CD4-positive, alpha-beta T cell treated with Interferon gamma for 1 hour (primary cell): ENCODE results near the gene ZNF69.
A peak's percentile ranks its signal among the peaks of the same experiment; 100 is the strongest.
"Not testable (repeated sequence)": the region's sequence is repeated elsewhere in the genome, so short reads cannot be mapped to it uniquely, and the experiment has no call there.

Experiments
- DNase-seq: peaks from one replicate; pipeline ENCODE4 v3.0.0-alpha.2; 2020

ZNF69 gene

DNA sequence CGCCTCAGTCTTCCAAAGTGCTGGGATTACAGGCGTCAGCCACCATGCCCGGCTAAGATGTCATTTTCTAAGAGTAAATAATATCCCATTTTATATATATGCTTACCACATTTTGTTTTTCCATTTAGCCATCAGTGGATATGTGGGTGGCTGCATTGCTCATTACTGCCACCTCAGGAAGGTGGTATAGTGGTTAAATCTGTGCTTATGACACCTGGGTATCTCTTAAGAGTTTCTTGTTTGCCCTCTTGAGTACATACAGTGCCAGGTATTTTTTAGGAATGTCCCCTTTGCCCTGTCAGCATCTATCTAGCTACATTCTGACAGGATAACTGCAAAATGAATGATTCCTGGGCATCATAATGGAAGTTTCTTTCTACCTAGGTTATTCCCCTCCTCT lies 14.6 kb downstream of the ZNF69 start:
- no peak for DNase-seq

DNA sequence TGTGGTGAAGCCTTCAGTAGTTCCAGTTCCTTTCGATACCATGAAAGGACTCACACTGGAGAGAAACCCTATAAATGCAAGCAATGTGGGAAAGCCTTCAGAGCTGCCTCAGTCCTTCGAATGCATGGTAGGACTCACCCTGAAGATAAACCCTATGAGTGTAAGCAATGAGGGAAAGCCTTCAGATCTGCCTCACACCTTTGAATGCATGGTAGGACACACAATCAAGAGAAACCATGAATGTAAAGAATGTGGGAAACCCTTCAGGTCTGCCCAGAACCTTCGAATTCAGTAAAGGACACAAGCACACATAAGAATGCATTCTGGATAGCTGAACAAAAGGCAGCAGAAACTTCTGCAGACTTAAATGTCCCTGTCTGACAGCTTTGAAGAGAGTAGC lies 18.3 kb downstream of the ZNF69 start:
- DNase-seq = no peak

DNA sequence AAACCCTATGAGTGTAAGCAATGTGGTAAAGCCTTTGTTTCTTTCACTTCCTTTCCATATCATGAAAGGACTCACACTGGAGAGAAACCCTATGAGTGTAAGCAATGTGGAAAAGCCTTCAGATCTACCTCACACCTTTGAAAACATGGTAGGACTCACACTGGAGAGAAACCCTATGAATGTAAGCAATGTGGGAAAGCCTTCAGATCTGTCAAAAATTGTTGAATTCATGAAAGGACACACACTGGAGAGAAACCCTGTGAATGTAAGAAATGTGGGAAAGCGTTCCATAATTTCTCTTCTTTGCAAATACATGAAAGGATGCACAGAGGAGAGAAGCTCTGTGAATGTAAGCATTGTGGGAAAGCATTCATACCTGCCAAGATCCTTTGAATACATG lies 24.4 kb downstream of the ZNF69 start:
- DNase-seq = not testable (repeated sequence)

DNA sequence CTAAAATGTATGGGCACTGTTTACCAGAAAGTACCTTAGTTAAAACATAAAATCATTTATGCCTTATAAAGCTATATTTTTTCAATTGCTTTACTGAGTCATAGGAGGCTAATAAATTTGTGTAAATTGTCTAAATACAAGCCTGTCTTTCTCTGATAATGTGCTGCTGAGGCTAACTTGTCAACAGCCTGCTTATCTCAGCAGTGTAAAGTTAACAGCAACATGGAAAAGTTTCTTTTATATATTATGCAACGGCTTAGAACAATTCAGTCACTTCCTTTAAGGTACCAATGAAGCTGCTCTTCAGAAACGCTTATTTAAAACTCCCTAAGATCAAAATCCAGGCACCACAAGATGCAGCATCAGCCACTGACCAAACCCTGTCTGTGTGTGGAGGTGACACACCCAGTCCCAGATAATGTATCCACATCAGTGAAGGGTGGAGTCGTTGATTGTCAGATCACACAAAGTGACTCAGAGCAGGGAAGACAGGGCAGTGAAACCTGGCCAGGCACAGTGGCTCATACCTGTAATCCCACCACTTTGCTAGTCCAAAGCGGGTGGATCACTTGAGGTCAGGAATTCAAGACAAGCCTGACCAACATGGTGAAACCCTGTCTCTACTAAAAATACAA lies 27.0 kb downstream of the ZNF69 start:
- not testable (repeated sequence) for DNase-seq

DNA sequence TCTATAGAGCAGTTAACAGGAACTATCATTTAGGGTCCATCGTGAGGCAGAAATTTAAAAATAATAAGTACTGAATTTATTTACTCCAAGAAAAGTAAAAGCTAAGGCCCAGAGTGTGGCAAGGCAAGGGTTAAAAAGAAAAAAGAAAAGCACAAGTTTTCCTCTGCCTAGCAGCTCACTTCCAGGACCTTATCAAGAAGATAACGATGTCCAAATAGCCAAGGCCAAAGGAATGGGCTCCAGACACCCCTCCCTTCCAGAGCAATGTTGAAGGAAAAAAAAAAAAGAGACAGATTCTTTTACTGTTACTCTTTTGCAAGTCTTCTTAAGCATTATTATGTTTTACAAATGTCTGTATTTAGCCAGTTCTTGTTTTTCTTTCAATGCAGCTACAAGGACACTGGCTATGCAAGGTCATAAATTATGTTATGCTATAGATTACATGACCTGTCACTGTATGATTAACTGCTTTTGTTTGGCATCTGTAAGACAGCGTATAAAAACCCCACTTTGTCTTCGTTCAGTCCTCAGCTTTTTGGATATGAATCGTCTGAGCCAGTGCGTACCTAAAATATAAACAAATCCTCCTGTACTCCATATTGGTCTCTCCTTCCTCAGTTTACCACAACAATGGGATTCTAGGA lies 34.4 kb downstream of the ZNF69 start:
- DNase-seq = no peak

DNA sequence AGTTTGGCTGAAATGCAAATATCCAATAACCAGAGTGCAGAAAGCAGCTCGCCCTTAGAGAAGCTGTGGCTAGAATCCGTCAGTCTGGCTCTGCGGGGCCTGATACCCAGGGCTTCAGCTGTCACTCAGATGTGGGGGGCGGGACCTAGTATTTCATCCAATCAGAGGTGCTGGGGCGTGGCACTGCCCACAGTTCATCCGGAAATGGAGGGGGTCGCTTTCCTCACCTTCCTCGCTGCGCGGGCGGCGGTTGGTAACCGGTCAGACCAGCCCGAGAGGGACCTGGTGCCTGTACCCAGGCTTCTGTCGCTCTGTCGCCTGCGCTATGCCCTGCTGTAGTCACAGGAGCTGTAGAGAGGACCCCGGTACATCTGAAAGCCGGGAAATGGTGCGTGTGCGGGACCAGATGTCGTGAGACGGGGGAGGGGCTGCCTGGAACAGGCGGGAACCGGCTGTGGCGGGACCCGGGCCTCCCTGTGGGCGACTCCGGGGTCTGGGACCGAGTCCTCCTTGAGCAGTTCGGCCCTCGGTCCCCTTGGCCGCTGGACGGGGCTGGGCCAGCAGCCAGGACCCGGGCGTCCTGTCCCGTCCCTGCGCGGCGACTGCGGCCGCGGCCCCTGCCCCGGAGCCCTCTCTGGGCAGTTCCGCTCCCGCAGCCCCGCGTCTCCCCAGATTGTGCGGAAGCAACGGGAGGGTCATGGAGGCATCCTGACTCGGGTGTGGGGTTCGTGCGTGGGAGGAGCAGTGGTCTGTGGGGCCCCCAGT lies 37.5 kb downstream of the ZNF69 start, which contains the start of gene ZNF700:
TSS of gene ZNF700 (plus strand) at position 222 of the 765 bp plus-strand sequence. CDS start at position 326, 104 bp downstream.
- peak; percentile 91 for DNase-seq

DNA sequence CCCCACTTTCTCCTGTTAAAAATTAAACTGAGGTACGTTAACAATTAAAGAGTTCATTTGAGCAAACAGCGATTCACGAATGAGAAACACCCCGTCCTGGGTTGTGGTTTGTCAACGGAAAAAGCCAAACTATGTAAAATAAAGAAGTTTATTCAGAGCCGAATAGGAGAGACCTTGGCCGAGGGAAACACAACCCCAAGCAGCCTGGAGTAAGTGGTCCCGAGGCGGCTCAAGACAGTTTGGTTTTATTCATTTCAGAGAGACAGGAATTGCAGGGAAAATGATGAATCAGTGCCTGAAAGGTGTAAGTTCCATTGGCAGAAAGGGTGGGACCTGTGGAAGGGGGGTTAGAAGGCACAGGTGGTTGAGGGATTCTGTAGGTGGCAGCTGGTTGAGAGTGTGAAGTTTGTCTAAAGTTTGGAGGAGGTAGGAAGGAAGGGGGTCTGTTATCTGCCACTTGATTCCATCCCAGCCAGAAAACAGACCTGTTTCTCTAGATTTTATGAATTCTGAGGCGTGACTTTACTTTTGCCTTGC lies 38.1 kb downstream of the ZNF69 start:
- DNase-seq = not testable (repeated sequence)

DNA sequence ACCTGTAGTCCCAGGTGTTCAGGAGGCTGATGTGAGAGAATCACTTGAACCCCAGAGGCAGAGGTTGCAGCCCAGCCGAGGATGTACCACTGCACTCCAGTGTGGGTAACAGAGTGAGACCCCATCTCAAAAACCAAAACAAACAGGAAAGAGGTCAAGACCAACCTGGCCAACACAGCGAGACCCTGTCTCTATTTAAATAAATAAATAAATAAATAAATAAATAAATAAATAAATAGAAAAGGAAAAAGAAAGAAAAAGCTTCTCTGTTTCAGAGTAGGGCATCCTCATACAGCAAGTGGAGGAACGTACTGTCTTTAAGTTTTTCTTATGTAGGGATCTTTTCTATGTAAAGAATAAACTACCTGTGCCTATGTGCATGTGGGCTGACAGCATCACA lies 39.6 kb downstream of the ZNF69 start:
- DNase-seq = no peak

DNA sequence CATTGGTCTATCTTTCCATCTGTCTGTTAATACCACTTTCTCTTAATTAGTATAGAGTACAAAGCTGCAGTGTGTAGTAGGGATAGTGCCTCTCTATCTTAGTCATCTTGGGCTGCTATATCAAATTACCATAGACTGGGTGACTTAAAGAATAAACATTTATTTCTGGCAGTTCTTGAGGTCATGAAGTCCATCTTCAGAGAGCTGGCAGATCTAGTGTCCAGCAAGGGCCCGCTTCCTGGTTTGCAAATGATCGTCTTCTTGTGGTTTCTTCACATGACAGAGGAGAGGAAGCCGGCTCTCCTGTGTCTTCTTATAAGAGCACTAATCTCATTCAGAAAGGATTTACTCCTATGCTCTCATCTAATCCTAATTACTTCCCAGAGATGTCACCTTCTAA lies 43.5 kb downstream of the ZNF69 start:
- no peak for DNase-seq

DNA sequence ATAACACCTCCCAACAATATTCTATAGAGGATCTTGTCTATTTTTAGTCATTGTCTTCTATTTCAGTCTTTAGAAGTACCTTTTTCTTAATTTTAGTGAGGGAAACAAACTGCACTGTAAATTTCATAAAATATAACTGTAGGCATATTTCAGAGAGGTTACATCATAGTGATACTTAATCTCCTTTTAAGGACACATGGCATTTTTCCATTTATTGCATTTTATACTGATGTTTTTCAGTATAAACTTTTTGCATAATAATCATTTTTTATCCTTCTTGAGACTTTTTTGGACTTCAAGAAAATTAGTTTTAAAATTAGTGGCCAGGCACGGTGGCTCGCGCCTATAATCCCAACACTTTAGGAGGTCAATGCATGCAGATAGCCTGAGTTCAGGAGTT lies 43.9 kb downstream of the ZNF69 start:
- no peak for DNase-seq

DNA sequence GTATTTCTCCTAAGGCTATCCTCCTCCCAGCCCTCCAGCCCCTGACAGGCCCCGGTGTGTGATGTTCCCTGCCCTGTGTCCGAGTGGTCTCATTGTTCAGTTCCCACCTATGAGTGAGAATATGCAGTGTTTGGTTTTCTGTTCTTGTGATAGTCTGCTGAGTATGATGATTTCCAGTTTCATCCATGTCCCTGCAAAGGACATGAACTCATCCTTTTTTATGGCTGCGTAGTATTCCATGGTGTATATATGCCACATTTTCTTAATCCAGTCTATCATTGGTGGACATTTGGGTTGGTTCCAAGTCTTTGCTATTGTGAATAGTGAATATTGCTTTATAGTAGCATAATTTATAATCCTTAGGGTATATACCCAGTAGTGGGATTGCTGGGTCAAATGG lies 48.2 kb downstream of the ZNF69 start:
- DNase-seq = not testable (repeated sequence)

DNA sequence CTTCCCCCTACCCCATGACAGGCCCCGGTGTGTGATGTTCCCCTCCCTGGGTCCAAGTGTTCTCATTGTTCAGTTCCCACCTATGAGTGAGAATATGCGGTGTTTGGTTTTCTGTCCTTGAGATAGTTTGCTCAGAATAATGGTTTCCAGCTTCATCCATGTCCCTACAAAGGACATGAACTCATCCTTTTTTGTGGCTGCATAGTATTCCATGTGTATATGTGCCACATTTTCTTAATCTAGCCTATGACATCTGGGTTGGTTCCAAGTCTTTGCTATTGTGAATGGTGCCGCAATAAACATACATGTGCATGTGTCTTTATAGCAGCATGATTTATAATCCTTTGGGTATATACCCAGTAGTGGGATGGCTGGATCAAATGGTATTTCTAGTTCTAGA lies 50.8 kb downstream of the ZNF69 start:
- not testable (repeated sequence) for DNase-seq

DNA sequence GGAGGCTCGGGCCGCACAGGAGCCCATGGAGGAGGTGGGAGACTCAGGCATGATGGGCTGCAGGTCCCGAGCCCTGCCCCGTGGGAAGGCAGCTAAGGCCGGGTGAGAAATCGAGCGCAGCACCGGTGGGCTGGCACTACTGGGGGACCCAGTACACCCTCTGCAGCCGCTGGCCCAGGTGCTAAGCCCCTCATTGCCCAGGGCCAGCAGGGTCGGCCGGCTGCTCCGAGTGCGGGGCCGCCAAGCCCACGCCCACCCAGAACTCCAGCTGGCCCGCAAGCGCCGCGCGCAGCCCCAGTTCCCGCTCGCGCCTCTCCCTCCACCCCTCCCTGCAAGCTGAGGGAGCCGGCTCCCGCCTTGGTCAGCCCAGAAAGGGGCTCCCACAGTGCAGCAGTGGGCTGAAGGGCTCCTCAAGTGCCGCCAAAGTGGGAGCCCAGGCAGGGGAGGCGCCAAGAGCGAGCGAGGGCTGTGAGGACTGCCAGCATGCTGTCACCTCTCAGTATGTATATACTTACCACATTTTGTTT lies 53.8 kb downstream of the ZNF69 start:
- DNase-seq = not testable (repeated sequence)

DNA sequence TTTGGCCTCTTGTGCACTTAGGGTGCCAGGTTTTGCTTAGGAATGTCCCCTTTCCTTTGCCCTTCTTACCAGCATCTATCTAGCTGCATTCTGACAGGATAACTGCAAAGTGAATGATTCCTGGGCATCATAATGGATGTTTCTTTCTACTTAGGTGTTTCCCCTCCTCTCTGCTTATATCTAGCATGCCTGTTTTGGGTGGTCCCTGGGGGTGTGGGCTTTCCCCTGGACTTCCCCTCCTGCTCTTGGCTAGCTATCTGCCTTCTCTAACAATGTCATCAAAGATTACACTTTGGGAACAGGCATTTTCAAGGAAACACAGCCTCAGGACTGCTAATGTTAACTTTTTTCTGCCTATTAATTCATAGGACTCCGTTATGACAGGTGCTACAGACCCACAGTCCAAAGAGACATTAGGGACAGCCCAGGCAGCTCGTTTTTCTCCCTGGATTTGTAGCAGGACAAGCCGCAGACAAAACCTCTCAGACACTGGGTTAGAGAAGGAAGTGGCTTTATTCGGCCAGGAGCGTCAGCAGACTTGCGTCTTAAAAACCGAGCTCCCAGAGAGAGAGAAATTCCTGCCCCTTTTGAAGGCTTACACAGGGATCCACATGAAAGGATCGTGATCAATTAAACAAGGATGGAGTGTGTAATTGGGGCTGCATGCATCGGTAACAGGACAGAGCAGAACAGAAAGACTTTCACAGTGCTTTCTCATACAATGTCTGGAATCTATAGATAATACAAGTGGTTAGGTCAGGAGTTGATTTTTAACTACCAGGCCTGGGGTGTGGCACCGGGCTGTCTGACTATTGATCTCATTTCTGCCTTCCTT lies 54.6 kb downstream of the ZNF69 start:
- no peak for DNase-seq

DNA sequence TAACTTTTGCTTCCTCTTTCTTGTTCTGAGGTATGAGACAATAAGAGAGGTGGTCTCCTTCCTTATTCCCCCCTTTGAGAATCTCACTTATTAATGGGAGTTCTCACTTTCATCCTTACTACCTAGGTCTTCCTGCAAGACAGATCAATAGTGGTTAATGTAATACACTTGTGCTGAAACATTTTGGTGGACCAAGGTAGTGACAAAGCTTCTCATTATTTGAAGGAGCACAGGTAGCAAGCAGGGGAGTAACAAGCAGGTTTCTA lies 55.2 kb downstream of the ZNF69 start:
- DNase-seq = no peak

DNA sequence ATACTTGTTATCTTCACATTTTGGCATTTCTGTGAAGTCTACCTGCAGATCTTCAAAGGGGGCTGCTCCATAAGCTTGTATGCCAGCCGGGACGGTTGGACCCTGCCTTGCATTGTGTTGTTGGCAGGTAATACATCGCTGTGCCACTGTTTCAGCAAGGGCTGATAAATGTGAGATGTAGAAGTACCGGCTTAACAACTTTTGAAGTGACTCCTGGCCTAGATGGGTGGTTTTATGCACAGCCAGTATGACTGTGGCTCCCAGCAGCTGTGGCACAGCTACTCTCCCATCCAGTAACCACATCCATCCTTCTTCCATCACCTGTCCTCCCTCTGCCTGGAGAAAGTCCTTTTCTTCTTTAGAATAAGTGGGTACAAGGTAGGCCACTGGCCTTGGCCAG lies 57.1 kb downstream of the ZNF69 start:
- DNase-seq = no peak

DNA sequence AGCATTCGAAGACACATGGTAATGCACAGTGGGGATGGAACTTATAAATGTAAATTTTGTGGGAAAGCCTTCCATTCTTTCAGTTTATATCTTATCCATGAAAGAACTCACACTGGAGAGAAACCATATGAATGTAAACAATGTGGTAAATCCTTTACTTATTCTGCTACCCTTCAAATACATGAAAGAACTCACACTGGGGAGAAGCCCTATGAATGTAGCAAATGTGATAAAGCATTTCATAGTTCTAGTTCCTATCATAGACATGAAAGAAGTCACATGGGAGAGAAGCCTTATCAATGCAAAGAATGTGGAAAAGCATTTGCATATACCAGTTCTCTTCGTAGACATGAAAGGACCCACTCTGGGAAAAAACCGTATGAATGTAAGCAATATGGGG lies 61.1 kb downstream of the ZNF69 start:
- no peak for DNase-seq

DNA sequence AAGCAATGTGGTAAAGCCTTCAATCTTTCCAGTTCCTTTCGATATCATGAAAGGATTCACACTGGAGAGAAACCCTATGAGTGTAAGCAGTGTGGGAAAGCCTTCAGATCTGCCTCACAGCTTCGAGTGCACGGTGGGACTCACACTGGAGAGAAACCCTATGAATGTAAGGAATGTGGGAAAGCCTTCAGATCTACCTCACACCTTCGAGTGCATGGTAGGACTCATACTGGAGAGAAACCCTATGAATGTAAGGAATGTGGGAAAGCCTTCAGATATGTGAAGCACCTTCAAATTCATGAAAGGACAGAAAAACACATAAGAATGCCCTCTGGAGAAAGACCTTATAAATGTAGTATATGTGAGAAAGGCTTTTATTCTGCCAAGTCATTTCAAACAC lies 61.6 kb downstream of the ZNF69 start:
- no peak for DNase-seq

DNA sequence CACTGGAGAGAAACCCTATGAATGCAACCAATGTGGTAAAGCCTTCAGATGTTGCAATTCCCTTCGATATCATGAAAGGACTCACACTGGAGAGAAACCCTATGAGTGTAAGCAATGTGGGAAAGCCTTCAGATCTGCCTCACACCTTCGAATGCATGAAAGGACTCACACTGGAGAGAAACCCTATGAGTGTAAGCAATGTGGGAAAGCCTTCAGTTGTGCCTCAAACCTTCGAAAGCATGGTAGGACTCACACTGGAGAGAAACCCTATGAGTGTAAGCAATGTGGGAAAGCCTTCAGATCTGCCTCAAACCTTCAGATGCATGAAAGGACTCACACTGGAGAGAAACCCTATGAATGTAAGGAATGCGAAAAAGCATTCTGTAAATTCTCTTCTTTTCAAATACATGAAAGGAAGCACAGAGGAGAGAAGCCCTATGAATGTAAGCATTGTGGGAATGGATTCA lies 62.1 kb downstream of the ZNF69 start:
- DNase-seq = not testable (repeated sequence)

DNA sequence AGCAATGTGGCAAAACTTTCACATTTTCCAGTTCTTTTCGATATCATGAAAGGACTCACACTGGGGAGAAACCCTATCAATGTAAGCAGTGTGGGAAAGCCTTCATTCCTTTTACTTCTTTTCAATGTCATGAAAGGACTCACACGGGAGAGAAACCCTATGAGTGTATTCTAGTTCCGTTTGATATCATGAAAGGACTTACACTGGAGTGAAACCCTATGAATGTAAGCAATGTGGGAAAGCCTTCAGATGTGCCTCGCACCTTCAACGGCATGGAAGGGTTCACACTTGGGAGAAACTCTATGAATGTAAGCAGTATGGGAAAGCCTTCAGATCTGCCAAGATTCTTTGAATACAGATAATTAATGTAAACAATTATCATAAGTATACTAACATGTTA lies 62.7 kb downstream of the ZNF69 start:
- no peak for DNase-seq
